Measurements from ENCODE around the gene DLGAP1. TPM values are rescaled to one million over a fixed set of nuclear protein-coding genes. Genes with fewer than 3 reads are reported as not detected.

Gene DLGAP1
- total RNA-seq, 1 experiment from 2014 or later, result 23.2 TPM

- no CpG with 5 or more reads among the region's 2 CpGs for WGBS (ENCODE audit: extremely low coverage, insufficient read length, low lambda C conversion rate)
- Histone ChIP-seq H3K18ac (ENCODE audit: insufficient read length, low read depth, low read length) (no peak overlapping the region), H4K8ac (replicated peaks; ENCODE audit: insufficient read length, low read depth, low read length) (no peak overlapping the region), H3K4me2 (ENCODE audit: insufficient read depth, insufficient read length, low read length) (no peak overlapping the region), H3K27me3 (ENCODE audit: insufficient read depth, low read length) (no peaks in the 10 kb centered on the region), H2BK120ac (ENCODE audit: low read depth, low read length, poor library complexity, severe bottlenecking) (no peak overlapping the region), H3K9me3 (ENCODE audit: control insufficient read depth, low read depth, low read length) (no peaks in the 10 kb centered on the region), H4K91ac (ENCODE audit: insufficient read length, low read depth, low read length) (no peak overlapping the region), H4K5ac (ENCODE audit: insufficient read length, low read depth, low read length) (no peak overlapping the region), H3K4ac (ENCODE audit: low read depth, low read length) (no peak overlapping the region), H3K23me2 (ENCODE audit: insufficient read length, low read depth, low read length, poor library complexity, severe bottlenecking) (no peaks in the 10 kb centered on the region), H3T11ph (ENCODE audit: low read length) (no peak overlapping the region), H3K56ac (ENCODE audit: insufficient read length, low read depth, low read length) (no peak overlapping the region), H3K79me1 (ENCODE audit: insufficient read depth, low read depth, low read length, poor library complexity, severe bottlenecking) (no peaks in the 10 kb centered on the region), H3K14ac (ENCODE audit: insufficient read depth, low read length) (no peak overlapping the region), H4K20me1 (ENCODE audit: control insufficient read depth, insufficient read depth, insufficient read length) (no peaks in the 10 kb centered on the region), H2BK12ac (ENCODE audit: insufficient read length, low read depth, low read length) (no peak overlapping the region), H3K4me1 (ENCODE audit: insufficient read depth, low read length) (no peaks in the 10 kb centered on the region), H2AK5ac (ENCODE audit: insufficient read length, low read length) (no peak overlapping the region), H3K27ac (ENCODE audit: insufficient read length, low read depth, low read length) (no peak overlapping the region), H2BK15ac (ENCODE audit: low read depth, low read length) (no peak overlapping the region), H3K9ac (ENCODE audit: extremely low read depth, insufficient read length, low read length) (no peak overlapping the region), H2BK5ac (ENCODE audit: insufficient read length, low read length) (no peak overlapping the region), H2BK20ac (ENCODE audit: low read depth, low read length, poor library complexity, severe bottlenecking) (no peak overlapping the region), H3K79me2 (ENCODE audit: insufficient read depth, low read length) (no peaks in the 10 kb centered on the region), H3K23ac (ENCODE audit: insufficient read length, low read depth, low read length) (no peak overlapping the region), H2AFZ (ENCODE audit: low read length) (no peak overlapping the region)
- no peaks in the 10 kb centered on the region for H3K27me3 Mint-ChIP-seq (ENCODE audit: low read depth)
- TF ChIP-seq CTCF (conservative IDR thresholded peaks at IDR 0.05), result peak; percentile 73
- H3K4me1 Mint-ChIP-seq, result peaks cover 25 to 37% of the 10 kb centered on the region in 2 experiments
- no peak overlapping the region for H3K4me3 Mint-ChIP-seq
- H3K9me3 Mint-ChIP-seq, result no peaks in the 10 kb centered on the region
- H3K27ac Mint-ChIP-seq, result no peak overlapping the region
- no peaks in the 10 kb centered on the region for H3K36me3 Mint-ChIP-seq (ENCODE audit: insufficient read depth in 1 of 3, low read depth in 3 of 3)
- DNase-seq, result no peak
Observed at GRCh38 chr18:3869848-3870247, 585.3 kb downstream of the DLGAP1 start.
